GM12801 (cell line): Measurements from ENCODE around the gene LBHD2.

Experiments used
- TF ChIP-seq, protein P1 (sequence below): IDR thresholded peaks from one replicate; pipeline ENCODE4 v1.5.1; 2011; ENCODE audit warnings: control low read depth; ENCODE audit not compliant: insufficient read length; ENCODE audit errors: extremely low read depth

LBHD2 gene

DNA sequence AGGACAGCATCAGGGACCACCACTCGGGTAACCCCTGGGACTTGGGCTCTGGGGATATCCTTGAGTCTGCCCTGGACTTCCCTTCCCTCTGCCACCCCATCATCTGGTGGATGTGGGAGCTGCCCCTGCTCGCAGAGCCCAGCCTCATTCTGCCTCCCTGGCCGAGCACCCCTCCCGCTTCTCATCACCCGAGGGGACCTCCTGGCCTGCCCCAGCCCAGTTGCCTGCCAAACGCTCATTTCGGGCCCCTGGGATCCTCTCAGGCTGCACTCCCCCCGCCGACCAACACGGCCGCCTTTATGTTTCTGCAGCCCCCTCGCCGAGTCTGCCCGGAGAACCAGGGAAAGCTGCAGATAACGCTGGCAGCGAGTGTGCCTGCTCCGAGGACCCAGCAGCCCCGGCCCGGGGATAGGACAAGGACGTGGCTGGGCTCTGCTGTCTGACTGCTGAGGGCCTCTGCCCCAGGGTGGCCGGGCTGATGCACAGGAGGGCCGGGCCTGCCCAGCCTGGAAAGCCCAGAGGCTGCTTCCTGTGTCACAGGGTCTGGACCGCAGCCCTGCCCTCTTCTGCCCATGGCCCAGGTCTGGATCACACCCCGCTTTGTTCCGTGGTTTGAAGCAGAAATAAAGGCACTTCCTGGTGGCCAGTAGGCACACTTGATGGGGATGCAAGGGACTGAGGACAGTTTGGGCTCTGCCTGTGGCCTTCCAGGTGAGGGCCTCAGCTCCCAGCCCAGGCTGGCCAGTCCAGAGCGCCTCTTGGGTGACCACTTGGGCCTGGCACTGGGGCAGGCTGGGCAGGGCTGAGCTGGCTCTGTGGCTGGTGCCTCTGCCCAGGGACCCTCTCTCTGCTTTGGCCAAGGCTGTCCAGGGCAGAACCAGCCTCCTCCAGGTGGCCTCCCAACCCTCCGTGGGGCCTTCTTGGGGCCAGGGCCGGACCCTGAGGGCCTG is 5.7 kb downstream of the LBHD2 start:
- TF ChIP-seq, protein P1, sequence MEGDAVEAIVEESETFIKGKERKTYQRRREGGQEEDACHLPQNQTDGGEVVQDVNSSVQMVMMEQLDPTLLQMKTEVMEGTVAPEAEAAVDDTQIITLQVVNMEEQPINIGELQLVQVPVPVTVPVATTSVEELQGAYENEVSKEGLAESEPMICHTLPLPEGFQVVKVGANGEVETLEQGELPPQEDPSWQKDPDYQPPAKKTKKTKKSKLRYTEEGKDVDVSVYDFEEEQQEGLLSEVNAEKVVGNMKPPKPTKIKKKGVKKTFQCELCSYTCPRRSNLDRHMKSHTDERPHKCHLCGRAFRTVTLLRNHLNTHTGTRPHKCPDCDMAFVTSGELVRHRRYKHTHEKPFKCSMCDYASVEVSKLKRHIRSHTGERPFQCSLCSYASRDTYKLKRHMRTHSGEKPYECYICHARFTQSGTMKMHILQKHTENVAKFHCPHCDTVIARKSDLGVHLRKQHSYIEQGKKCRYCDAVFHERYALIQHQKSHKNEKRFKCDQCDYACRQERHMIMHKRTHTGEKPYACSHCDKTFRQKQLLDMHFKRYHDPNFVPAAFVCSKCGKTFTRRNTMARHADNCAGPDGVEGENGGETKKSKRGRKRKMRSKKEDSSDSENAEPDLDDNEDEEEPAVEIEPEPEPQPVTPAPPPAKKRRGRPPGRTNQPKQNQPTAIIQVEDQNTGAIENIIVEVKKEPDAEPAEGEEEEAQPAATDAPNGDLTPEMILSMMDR: no peak

DNA sequence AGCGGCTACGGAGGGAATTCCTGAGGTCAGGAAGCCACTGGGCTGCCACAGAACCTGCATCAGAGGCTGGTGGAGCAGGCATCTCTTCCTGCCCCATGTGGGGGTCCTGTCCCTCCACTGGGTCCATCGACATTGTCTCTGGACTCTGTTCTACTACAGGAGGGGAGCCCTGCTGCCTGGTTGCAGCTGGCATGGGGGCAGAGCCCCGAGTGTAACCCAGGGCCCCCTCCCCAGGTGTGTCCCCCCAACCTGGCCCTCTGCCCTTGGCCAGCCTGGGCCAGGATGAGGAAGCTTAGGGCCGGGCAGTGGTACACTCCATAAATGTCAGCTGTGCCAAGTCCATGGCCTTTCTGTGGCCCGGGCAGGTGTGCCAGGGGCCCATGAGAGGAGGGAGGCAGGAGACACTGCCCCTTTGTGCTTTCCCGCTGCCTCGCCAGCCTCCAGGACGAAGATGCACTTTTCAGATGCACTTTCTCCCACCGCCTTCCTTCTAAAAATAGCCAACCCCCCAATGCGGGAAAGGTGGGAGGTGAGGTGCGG is 6.5 kb downstream of the LBHD2 start:
- TF ChIP-seq, protein P1: no peak

DNA sequence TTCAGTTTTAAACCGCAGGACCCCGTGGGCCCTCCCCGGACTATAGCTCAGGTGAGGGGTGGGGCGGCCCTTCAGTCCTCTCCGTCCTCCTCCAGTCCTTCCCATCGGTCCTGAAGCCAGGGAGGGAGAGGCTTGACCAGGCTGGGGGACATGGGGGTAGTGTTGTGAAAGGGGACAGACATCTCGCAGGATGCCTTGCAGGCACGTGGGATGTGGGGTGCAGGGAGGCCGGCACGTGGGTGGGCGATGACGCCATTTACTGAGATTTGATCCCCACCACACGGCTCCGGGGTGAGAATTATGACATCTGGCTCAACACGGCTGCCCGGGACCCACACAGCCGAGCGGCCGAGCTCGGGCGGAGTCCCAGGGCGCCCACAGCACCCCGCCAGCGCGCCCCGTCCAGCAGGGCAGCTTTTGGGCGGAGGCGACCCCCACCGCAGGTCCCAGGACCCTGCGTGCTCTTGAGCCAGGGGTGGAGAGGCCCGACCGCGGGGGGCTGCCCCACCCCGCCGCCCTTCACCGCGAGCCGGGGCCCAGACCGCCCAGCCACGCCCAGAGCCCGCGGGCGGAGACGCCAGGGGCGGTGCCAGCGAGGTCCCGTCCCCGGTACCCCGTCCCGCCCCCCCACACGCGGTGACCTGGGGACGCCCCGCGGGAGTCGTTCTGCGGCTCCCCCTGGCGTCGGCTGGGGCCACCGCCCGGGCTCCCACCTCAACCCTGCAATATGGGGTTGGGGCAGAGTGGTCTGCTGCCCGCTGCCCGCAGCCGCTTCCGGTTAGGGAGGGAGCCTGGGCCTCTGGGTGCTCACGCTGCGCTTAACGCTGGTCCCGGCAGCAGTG is 7.3 kb downstream of the LBHD2 start:
- TF ChIP-seq, protein P1: no peak

DNA sequence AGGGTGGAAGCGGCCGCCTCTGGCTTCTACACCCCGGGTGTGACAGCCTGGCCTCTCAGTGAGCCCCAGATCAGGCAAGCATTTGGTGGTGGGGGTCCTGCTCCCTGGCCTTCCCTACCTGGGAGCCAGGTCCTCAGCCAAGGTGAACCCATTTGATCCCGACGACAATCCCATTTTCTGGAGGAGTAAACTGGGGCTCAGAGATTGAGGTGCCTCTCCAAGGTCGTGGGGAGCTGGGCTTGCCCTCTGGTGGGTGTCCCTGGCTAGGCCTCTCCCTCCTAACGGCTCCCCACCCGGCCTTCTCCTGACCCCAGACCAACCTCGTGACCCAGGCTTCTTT is 7.8 kb downstream of the LBHD2 start:
- TF ChIP-seq, protein P1: no peak

DNA sequence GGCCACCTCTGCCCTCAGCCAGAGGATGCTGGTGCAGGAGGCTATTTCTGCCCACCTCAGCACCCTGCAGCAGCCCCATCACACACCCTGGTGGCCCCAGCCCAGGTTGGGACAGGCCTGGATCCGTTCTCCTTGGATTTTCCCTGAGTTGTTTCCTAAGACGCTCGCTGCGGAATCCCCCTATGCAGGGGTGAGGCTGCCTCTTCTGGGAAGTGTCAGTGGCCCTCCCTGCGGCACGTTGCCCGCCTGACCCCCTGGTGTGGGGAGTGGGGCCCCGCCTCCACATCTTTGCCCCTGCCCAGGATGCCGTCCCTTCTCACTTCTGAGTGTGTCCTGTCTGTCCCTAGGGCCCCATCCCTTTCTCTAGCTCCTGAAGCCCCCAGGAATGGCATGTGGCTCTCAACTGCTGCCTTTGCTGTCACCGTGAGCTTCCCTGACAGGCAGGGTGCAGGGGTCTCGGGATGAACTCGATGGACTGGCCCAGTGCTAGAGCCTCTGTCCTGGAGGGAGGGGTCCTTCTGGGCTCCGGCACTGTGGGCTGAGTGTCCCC is 9.9 kb downstream of the LBHD2 start:
- TF ChIP-seq, protein P1: no peak

DNA sequence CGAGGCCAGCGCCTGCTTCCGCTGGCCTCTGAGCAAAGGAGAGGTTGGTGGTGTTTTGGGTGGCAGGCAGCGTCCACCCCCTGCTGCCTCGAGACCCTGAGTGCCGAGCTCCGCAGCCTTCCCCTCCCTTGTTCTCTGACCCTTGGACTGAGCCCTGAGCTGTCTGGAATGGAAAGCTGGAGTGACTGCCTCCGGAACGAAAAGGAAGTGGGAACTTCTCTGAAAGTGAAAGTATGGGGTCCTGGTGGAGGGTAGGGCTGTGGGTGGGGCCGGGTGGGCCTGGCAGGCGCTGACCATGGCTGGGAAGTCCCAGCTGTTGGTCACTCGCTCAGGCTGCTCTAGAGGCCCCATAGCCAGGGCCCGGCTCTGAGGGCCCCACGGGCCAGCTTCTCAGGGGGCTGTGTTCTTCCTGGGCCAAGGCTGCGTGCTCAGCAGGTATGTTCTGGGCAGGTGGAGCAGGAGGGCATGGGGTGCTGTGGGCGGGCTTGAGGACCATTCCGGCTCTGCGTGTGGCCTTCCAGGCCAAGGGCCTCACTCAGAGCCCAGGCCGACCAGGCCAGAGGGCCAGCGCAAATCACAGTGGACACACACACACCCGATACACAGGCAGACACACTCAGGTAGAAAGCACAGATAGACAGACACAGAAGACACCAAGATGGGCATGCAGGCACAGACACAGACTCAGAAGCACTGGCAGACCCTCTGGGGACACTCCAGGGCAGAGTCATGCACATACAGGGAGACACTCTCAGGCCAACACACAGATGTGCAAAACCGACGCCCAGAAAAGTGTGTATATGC is 10.6 kb downstream of the LBHD2 start, which contains the start of gene EXOC3L4:
Gene EXOC3L4 (plus strand): TSS at position 320 of the 804 bp plus-strand sequence. CDS start 5,495 bp downstream, outside the sequence.
- TF ChIP-seq, protein P1: no peak
